ENCODE data around the gene ANKRD55.

DNA sequence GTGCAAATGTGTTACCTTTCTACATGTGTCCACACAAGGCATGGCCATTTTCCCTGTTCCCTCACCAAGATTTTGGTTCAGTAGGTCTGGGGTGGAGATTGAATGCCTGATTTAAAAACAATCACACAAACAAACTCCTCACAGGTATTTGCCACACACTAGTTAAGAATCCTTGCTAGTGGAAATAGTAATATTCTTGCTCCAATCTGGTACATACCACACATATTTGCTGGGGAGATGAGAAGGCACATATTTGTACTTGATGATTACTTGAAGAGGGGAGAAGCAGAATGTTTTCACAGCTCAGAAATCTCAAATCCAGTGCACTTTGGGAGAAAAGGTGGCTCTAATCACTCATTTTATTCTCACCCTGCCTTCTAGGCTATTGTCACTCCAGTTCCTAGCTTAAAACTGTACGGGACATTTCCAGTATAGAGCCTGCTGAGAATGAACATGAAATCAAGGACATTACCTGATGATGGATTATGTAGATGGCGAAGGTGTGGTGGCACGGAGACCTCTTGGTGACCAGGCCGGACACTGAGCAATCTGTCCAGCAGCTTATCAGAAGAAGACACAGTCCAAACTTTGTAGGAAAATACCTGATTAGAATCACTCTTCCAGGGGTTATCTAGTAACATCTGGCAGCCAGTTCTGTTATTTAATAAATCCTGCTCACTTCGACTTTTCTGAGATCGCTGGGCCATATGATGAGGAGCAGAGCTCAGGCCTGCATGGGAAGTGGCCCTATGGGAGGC, 122.3 kb downstream of the ANKRD55 start:
- TF ChIP-seq POLR2A (IDR thresholded peaks at IDR 0.05; ENCODE audit: low read depth, low read length) (no peak), GATA2 (IDR thresholded peaks at IDR 0.05; ENCODE audit: insufficient read depth, insufficient read length, low read depth, low read length) (no peak), MAX (IDR thresholded peaks at IDR 0.05; ENCODE audit: insufficient read depth, insufficient read length) (no peak), EZH2 (IDR thresholded peaks at IDR 0.05; ENCODE audit: borderline replicate concordance, low read depth, low read length, severe bottlenecking) (no peak), POLR2AphosphoS5 (IDR thresholded peaks at IDR 0.05; ENCODE audit: insufficient read depth, low read depth, low read length) (no peak)
- TF ChIP-seq, protein P1, sequence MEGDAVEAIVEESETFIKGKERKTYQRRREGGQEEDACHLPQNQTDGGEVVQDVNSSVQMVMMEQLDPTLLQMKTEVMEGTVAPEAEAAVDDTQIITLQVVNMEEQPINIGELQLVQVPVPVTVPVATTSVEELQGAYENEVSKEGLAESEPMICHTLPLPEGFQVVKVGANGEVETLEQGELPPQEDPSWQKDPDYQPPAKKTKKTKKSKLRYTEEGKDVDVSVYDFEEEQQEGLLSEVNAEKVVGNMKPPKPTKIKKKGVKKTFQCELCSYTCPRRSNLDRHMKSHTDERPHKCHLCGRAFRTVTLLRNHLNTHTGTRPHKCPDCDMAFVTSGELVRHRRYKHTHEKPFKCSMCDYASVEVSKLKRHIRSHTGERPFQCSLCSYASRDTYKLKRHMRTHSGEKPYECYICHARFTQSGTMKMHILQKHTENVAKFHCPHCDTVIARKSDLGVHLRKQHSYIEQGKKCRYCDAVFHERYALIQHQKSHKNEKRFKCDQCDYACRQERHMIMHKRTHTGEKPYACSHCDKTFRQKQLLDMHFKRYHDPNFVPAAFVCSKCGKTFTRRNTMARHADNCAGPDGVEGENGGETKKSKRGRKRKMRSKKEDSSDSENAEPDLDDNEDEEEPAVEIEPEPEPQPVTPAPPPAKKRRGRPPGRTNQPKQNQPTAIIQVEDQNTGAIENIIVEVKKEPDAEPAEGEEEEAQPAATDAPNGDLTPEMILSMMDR (IDR thresholded peaks at IDR 0.05; ENCODE audit: extremely low read depth in 1 of 2, insufficient read depth in 1 of 2, low read depth in 1 of 2, low read length in 2 of 2) = no peak

All from endothelial cell of umbilical vein (primary cell).